ENCODE results near the gene OR8K1. TPM values are rescaled to one million over a fixed set of nuclear protein-coding genes. Genes with fewer than 3 reads are reported as not detected.

The OR8K1 gene
- not detected in 2 replicates for total RNA-seq (ENCODE audit: low replicate concordance)

GRCh38 chr11:56345739-56346138 lies at the start of gene OR8K1:
OR8K1 (plus strand) TSS chr11:56346039; CDS start chr11:56346039, 0 bp downstream.
- H3K4me3 ChIP-seq (ENCODE audit: low read depth, low read length): no peak within 1 kb of the TSS
- no peak for TF ChIP-seq CTCF (IDR thresholded peaks at IDR 0.05; ENCODE audit: insufficient read depth, low read length)
- DNase-seq (ENCODE audit: low read depth): no peak

- no peak for TF ChIP-seq CTCF (IDR thresholded peaks at IDR 0.05; ENCODE audit: insufficient read depth, low read length)
- DNase-seq (ENCODE audit: low read depth): no peak
- no peak overlapping the region for H3K4me3 ChIP-seq (ENCODE audit: low read depth, low read length)
Measured at GRCh38 chr11:56296898-56297297, 48.9 kb upstream of the OR8K1 start.

- no peak for DNase-seq (ENCODE audit: low read depth)
- H3K4me3 ChIP-seq (ENCODE audit: low read depth, low read length): no peak overlapping the region
Measured at GRCh38 chr11:56307836-56308235, 38.0 kb upstream of the OR8K1 start.

GRCh38 chr11:56314844-56315243 lies 31.0 kb upstream of the OR8K1 start, which contains the start of gene OR8K3:
OR8K3 (plus strand) TSS chr11:56315144; CDS start chr11:56318307, 3,163 bp downstream.
- no peak for TF ChIP-seq CTCF (IDR thresholded peaks at IDR 0.05; ENCODE audit: insufficient read depth, low read length)
- no peak for DNase-seq (ENCODE audit: low read depth)
- no peak within 1 kb of the TSS for H3K4me3 ChIP-seq (ENCODE audit: low read depth, low read length)

More at GRCh38 chr11:56307836-56308235, 38.0 kb upstream of the OR8K1 start:
- TF ChIP-seq CTCF (IDR thresholded peaks at IDR 0.05; ENCODE audit: insufficient read depth, low read length): no peak

- no peak for TF ChIP-seq CTCF (IDR thresholded peaks at IDR 0.05; ENCODE audit: insufficient read depth, low read length)
- no peak overlapping the region for H3K4me3 ChIP-seq (ENCODE audit: low read depth, low read length)
- DNase-seq (ENCODE audit: low read depth): no peak
Measured at GRCh38 chr11:56331861-56332491, 13.9 kb upstream of the OR8K1 start.

- TF ChIP-seq CTCF (IDR thresholded peaks at IDR 0.05; ENCODE audit: insufficient read depth, low read length): no peak
- H3K4me3 ChIP-seq (ENCODE audit: low read depth, low read length): no peak overlapping the region
- no peak for DNase-seq (ENCODE audit: low read depth)
Measured at GRCh38 chr11:56333156-56333555, 12.7 kb upstream of the OR8K1 start.

DNA sequence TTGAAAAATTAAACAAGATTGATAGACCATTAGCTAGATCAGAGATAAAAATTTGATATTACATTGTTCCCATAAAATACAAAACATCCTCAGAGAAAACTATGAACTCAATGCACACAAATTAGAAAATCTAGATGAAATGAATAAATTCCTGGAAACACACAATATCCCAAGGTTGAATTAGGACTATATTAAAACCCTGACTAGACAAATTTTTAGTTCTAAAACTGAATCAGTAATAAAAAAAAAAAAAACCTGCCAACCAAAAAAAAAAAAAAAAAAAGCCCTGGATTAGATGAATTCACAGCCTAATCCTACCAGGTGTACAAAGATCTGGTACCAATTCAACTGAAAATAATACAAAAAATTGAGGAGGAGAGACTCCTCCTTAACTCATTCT lies 5.5 kb upstream of the OR8K1 start:
- no peak overlapping the region for H3K4me3 ChIP-seq (ENCODE audit: low read depth, low read length)
- DNase-seq (ENCODE audit: low read depth): no peak
- TF ChIP-seq CTCF (IDR thresholded peaks at IDR 0.05; ENCODE audit: insufficient read depth, low read length): no peak

Data from fibroblast of the aortic adventitia (primary cell).